NOMO-1 (cell line): ENCODE data around the gene OBSCN.

Experiments
- DNase-seq, 2 experiments: peaks; one replicate each; lab custom pipeline; 2025; ENCODE audit not compliant: unreplicated experiment in 2 of 2; lab: John Stamatoyannopoulos, UW

OBSCN gene

GRCh38 chr1:228408869-228409805 lies 201.3 kb downstream of the OBSCN start:
- DNase-seq, result no peak

GRCh38 chr1:228410015-228410414 lies 202.2 kb downstream of the OBSCN start:
- DNase-seq, result no peak

- DNase-seq, result no peak
These were observed 202.8 kb downstream of the OBSCN start for GRCh38 chr1:228410671-228411070.

GRCh38 chr1:228411121-228411520 lies 203.3 kb downstream of the OBSCN start:
- DNase-seq, result no peak

- no peak for DNase-seq
These were observed 203.9 kb downstream of the OBSCN start for GRCh38 chr1:228411548-228412430.

GRCh38 chr1:228413241-228414010 lies 205.6 kb downstream of the OBSCN start:
- DNase-seq, result no peak

GRCh38 chr1:228414511-228415211 lies 206.8 kb downstream of the OBSCN start:
- no peak for DNase-seq

GRCh38 chr1:228415221-228415620 lies 207.4 kb downstream of the OBSCN start:
- no peak for DNase-seq

GRCh38 chr1:228415853-228416216 lies 208.0 kb downstream of the OBSCN start:
- no peak for DNase-seq

GRCh38 chr1:228416217-228416933 lies 208.5 kb downstream of the OBSCN start, which contains the start of gene TRIM17:
TRIM17 (minus strand) TSS chr1:228416861; CDS start chr1:228415072, 1,789 bp downstream.
- no peak for DNase-seq

- no peak for DNase-seq
These were observed 209.2 kb downstream of the OBSCN start for GRCh38 chr1:228417061-228417460.

- no peak for DNase-seq
These were observed 209.8 kb downstream of the OBSCN start for GRCh38 chr1:228417483-228418203.

- DNase-seq, result no peak
These were observed 213.4 kb downstream of the OBSCN start for GRCh38 chr1:228420968-228421826.

GRCh38 chr1:228423404-228424053 lies 215.7 kb downstream of the OBSCN start:
- no peak for DNase-seq

GRCh38 chr1:228424685-228425660 lies 217.1 kb downstream of the OBSCN start:
- DNase-seq, result no peak

GRCh38 chr1:228426518-228427175 lies 218.8 kb downstream of the OBSCN start:
- no peak for DNase-seq
